Islet of Langerhans (tissue), 1 donor: ENCODE measurements around the gene XBP1.
"Not testable (repeated sequence)": the region's sequence is repeated elsewhere in the genome, so short reads cannot be mapped to it uniquely, and the experiment has no call there.

Experiments used
- FAIRE-seq: peaks from one replicate; lab custom pipeline; 2011; peaks lifted over from hg19 to GRCh38; lab: Jason Lieb, UNC

The XBP1 gene

DNA sequence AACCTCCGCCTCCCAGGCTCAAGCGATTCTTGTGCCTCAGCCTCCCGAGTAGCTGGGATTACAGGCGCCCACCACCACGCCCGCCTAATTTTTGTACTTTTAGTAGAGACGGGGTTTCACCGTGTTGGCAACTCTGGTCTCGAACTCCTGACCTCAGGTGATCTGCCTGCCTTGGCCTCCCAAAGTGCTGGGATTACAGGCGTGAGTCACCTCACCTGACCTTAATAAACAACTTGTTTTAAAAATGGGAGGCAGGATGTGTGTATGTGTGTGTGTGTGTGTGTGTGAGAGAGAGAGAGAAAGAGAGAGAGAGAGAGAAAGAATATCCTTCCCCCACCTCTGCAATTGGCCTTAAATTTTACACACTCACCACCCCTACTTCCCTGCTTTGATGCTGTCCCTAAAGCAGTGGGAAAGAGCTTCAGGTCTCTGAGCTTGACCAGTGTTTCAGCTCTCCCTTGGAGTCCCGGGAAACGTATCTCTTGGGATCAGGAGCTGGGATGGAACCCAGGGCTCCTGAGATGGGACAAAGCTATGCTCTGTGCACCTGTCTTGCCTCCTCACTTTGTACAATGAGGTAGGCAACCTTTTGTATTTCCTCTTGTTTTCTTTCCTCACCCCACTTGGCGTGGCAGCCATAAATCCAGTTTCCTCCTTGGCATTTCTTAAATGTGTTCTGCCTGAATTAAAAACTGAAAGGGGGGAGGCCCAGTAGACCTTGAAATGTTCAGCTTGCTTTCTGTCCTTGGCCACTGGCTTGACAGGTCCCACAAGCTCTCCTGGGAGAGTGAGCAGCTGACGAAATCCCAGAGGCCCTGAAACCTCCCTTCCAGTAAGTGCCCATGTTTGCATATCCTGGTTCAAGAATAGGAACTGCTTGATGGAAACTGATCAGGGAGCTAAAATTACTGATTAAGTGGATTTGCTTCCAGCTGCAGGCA lies 17.8 kb upstream of the XBP1 start:
- no peak for FAIRE-seq

- no peak for FAIRE-seq
Observed at GRCh38 chr22:28817064-28817463, 16.7 kb upstream of the XBP1 start.

DNA sequence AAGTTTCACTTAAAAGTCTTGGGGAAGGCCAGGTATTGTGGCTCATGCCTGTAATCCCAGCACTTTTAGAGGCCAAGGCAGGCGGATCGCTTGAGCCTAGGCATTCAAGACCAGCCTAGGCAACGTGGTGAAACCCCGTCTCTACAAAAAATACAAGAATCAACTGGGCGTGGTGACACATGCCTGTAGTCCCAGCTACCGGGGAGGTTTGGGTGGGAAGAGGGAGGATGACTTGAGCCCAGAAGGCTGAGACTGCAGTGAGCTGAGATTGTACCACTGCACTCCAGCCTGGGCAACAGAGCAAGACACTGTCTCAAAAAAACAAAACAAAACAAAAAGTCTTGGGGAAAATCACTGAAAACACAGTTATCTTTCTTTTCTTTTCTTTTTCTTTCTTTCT lies 15.4 kb upstream of the XBP1 start:
- no peak for FAIRE-seq

- FAIRE-seq = no peak
Observed at GRCh38 chr22:28815111-28815510, 14.7 kb upstream of the XBP1 start.

DNA sequence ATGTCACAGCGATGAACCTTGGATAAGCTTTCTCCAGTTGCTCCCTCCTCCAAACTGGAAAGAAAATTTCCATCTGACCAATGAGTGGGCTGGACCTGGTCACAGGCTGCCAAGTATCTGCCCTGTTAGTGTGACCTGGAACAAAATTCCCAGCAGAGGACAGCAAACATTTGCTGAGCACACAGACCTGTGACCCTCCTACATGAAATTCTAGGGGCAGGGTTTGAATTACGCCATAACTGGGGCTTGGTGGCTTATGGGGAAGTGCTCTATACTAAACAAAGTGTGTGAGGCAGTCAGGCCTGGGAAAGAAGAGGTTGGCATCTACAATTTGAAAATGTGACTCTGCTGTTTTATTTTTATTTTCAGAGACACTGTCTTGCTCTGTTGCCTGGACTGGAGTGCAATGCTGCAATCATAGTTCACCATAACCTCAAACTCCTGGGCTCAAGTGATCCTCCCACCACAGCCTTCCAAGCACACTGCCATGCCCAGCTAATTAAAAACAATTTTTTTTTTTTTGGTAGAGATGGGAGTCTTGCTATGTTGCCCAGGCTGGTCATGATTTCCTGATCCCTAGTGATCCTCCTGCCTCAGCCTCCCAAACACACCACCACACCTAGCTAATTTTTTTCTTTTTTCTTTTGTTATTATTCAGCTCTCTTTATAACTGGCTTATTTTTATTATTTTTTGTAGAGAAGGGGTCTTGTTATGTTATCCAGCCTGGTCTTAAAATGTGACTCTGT lies 13.6 kb upstream of the XBP1 start:
- no peak for FAIRE-seq

DNA sequence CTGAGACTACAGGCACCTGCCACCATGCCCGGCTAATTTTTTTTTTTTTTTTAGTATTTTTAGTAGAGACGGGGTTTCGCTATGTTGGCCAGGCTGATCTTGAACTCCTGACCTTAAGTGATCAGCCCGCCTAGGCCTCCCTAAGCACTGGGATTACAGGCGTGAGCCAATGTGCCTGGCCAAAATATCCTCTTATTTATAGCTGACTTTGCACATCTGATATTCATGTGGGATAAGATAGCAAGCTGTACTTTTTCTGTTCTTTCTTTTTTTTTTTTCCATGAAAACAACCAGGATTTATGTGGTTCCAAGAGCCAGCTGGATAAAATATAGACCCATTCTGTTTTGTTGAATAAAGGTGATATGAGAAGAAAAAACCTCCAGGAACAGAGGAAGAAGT lies 12.1 kb upstream of the XBP1 start:
- FAIRE-seq = no peak

DNA sequence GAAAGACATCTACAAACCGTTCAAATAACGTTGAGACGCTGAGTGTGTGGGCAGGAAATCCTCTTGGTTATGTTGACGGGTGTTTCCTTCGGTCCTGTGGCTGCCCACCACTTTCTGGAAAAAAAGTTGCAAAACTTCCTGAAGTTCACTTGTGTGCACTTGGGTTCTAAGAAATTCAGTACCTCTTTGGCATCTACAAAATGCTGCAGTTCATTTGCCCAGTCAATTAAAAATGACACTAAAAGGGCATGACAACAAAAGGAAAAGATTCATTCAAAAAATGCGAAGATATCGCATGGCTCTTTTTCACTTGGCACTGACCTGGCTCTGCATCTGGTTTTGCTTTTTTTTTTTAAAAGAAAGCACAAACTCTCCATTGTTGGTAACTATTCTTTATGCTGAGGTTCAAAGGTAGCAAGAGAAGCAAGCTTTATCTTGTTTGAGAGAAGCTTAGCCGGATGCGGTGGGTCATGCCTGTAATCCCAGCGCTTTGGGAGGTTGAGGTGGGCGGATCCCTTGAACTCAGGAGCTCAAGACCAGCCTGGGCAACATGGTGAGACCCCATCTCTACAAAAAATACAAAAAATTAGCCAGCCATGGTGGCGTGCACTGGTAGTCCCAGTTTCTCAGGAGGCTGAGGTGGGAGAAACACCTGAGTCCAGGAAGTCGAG lies 10.6 kb upstream of the XBP1 start:
- no peak for FAIRE-seq

GRCh38 chr22:28808716-28809355 lies 8.5 kb upstream of the XBP1 start:
- FAIRE-seq = no peak

- FAIRE-seq = not testable (repeated sequence)
Observed at GRCh38 chr22:28805426-28805825, 5.1 kb upstream of the XBP1 start.

DNA sequence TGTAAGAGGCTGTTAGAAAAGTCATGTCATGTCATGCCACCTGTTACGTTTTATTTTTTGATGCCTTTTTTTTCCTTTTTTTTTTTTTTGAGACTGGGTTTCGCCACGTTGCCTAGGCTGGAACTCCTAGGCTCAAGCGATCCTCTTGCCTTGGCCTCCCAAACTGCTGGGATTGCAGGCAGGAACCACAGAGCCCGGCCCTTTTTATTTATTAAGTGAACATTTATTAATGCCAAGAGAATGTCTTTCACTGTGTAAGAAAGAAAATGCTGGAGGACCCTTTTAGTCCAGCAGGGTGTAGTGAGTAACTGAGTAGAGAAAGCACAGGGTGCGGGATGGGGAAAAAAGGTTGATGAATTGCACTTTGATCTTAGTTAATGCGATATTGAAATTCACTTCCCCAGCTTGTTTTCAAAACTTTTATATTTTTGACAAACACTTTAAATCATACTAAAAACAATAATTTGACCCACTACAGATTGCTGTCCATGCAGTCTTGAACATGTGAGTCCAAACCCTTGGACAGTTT lies 2.3 kb upstream of the XBP1 start:
- FAIRE-seq = no peak

GRCh38 chr22:28801845-28802594 lies 1.7 kb upstream of the XBP1 start:
- no peak for FAIRE-seq

DNA sequence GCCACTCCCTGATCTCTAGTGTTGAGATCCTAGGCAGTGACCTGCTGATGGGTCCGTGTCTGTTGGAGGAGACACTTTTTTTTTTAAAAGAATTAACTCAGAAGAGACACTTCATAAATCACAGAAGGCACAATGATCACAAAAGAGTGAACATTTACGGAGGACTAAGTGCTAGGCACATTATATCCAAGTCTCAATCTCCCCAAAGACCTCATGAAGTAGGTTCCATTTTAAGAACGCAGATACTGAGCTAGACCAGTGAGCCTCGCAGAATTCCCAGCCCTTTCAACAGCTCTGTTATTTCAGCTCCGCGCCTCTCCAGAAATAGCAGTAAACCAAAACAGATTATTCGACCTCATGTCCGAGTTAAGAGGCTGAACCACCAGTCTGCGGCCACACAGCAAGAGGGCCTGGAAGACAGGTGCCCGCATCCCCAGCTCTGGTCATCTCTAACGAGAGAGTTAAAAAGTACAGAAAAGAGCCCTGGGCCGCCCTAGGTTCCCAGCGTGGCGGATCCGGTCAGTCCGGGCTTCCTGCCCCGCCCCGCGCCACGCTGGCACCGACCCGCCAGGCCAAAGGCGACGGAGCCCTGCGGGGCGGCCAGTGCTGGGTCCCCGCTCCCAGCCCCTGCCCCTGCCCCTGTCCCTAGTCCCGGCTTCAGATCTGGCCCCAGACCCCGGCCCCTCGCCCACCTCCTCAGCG lies 612 bp downstream of the XBP1 start:
- FAIRE-seq = no peak

- peak; percentile 58 for FAIRE-seq
Observed at GRCh38 chr22:28798810-28799605, 1.4 kb downstream of the XBP1 start.

DNA sequence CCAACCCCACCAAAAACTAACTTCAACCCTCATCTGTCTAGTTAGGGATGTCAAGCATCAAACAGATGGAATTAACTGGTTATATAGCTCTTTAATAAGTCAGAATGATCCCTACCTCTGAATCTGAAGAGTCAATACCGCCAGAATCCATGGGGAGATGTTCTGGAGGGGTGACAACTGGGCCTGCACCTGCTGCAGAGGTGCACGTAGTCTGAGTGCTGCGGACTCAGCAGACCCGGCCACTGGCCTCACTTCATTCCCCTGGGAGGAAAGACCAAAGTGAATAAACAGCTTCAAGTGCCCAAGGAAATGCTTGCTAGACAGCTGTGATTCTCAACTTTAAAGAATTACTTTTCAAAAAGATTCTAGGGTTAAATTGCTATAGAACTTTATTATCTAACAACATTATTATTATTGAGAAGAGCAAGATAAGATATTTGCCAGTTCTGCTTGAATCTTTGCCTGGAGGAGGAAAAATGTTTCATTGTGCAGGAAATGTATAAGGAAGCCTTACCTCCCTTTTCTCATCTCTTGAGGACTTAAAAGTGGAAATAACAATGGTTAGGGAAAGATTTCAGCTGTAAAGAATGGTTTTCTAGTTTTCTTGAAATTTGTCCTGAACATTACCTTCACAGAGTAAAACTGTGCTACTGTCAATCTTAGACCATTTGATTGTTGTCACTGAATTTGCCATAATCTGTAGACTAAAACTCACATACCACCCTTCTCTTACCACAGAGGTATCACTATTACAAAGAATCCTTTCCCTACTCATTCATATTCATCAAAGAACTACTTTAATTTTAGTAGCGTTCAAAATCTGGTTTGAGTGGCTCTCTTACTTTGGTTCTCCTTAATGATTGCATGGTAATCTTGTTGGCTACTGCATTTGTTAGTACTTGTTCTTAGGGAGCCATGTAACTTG lies 4.2 kb downstream of the XBP1 start:
- FAIRE-seq = no peak

DNA sequence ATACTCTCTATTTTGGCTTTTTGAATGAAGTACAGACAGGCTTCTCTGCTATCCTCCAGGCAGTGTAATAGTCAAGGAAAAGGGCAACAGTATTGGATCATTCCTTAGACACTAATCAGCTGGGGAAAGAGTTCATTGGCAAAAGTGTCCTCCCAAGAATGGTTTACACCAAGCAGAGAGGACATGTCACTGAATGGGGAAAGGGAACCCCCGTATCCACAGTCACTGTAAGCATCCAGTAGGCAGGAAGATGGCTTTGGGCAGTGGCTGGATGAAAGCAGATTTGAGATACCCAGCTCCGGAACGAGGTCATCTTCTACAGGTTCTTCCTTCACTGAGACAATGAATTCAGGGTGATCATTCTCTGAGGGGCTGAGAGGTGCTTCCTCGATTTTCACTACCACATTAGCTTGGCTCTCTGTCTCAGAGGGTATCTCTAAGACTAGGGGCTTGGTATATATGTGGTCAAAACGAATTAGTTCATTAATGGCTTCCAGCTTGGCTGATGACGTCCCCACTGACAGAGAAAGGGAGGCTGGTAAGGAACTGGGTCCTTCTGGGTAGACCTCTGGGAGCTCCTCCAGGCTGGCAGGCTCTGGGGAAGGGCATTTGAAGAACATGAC lies 5.2 kb downstream of the XBP1 start:
- FAIRE-seq = no peak

DNA sequence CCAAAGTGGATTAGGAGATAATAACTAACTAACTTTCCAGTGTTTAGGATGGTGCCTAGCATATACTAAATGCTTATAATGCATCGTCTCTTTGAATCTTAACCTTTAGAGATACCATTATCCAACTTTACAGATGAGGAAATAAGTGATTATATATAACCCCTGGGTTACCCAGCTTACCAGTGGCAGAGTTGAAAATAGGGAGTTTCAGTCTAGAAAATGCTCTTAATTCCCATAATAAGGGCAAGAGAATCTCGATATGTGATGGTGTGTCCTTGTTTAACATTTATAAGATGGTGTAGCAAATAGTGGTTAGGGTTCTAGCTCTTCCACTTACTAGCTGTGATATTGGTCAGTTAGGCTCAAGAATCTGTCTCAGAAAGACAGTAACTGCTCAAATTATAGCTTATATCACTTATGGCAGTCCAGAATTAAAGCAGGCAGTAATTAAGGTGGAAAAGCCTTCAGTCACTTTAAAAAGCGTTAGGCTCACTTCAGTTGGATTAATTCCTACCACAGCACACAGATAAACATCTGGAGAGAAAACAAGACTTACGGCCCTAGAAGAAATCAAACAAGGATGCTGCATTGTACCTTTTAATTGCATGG lies 6.3 kb downstream of the XBP1 start:
- FAIRE-seq = no peak

- no peak for FAIRE-seq
Observed at GRCh38 chr22:28792491-28793383, 7.6 kb downstream of the XBP1 start.
